ENCODE measurements around the gene SEPTIN5.

SEPTIN5 gene

GRCh38 chr22:19703869-19704268 is 10.4 kb upstream of the SEPTIN5 start:
- TF ChIP-seq CTCF (IDR thresholded peaks at IDR 0.05; ENCODE audit: extremely low read depth, missing control alignments), result no peak
- DNase-seq (ENCODE audit: low spot score), result no peak

DNA sequence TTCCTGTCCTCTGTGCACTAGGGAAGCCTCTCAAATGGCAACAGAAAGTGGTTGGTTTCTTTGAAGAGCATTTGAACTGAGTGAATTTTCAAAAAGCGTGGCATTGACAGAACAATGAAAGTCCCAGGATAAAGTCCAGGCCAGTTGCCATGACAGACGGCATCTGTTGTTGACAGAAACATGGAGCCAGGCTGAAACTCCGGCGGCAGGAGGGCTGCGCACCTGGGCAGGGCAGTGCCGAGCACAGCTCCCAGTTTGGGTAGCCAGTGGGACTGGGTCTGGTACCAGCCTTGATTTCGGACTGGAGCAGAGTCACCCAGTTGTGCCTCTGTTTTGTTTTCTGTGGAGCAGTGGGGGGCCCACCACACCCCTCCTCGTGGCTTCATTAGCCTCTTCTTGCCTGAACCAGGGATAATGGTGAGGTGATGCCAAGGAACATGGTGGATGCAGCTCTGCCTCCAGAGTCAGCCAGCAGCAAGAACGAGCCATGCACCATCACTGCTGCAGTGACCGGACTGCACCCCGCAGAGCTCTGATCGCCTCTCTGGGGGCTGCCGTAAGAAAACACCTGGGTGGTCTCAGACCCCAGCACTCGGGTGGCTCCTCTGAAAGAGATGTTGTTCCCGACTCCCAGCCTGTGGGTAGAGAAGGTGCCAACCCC is 9.8 kb upstream of the SEPTIN5 start:
- DNase-seq (ENCODE audit: low spot score), result no peak

GRCh38 chr22:19705181-19705934 is 8.9 kb upstream of the SEPTIN5 start:
- TF ChIP-seq CTCF (IDR thresholded peaks at IDR 0.05; ENCODE audit: extremely low read depth, missing control alignments), result no peak
- DNase-seq (ENCODE audit: low spot score), result no peak

More for the DNA sequence above, 9.8 kb upstream of the SEPTIN5 start:
- TF ChIP-seq CTCF (IDR thresholded peaks at IDR 0.05; ENCODE audit: extremely low read depth, missing control alignments), result no peak

- TF ChIP-seq CTCF (IDR thresholded peaks at IDR 0.05; ENCODE audit: extremely low read depth, missing control alignments), result no peak
- DNase-seq (ENCODE audit: low spot score), result no peak
Observed at GRCh38 chr22:19706661-19707151, 7.6 kb upstream of the SEPTIN5 start.

DNA sequence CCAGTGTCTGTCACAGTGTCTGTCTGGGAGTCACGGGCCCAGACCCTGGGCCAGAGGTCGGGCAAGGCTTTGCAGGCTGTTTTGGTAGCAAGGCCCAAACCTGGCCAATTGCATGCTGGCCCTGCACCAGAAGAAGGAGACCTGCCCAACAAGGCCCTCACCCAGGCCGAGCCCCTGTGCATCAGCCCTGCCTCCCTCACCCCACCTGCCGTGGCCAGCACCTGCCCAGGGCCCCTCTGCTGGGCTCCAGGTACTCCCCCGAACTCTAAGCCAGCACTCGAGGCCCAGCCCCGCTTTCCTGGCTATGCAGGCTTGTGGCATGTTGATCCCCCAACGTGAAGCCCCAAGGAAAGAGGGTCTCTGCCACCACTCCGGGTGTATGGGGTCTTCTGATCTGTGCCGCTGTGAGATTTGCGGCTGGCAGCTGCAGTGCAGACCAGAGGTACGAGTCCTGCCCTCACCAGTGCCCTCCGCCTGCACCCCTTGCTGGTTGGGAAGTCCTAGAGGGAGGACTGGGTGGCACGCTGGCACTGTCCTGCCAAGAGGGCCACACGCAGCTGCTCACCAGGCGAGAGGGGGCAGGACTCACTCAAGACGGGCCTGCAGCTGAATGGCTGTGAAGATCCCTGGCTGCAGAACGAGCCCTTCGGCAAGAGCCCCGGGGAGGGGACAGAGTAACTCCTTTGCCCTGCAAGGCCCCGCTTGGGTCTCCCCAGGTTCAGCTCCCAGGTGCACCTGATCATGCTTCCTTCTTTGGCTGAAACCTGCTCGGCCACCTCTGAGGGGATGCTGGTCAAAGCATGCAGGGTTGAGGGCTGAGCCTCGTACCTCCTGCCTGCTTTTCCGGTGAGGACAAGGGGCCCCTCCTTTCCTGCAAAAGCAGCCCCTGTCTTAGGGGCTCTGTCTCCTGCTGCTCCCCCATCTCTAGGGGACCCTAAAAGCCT is 6.7 kb upstream of the SEPTIN5 start:
- DNase-seq (ENCODE audit: low spot score), result no peak
- no peak for TF ChIP-seq CTCF (IDR thresholded peaks at IDR 0.05; ENCODE audit: extremely low read depth, missing control alignments)

DNA sequence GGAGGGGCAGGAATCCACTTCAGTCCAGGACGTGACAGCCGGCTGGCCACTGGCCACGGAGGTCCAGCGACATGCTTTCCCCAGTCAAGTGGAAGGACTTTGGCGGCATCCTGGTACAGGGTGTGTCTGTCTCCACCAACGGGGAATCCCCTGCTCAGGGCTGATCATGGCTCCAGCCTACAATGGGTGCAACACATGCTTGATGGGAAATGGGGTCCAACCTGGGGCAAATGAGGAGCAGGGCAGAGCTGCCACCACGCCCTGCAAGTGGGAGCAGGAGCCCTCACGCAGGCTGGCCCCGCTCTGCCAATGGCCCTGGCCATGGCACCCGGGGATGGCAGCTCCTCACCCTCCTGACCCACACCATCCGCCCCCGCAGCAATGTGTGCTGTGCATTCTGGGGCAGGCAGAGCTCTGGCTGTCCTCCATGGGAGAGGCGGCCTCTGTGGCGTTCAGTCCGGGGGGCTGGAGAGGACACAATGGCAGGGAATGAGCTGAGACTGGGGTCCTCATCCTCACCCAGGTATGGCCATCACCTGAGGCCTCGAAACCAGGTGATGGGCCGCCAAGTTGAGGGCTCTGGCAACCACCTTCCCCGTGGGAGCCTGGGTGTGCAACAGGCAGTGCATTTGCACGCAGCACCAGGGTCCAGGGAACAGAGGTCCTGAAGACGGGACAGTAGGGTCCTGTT is 5.8 kb upstream of the SEPTIN5 start:
- DNase-seq (ENCODE audit: low spot score), result no peak
- TF ChIP-seq CTCF (IDR thresholded peaks at IDR 0.05; ENCODE audit: extremely low read depth, missing control alignments), result no peak
